ENCODE results near the gene BCL11B.

BCL11B gene

GRCh38 chr14:99275222-99275584 is 3.2 kb upstream of the BCL11B start:
- H3K4me3 ChIP-seq (IDR thresholded peaks at IDR 0.05; ENCODE audit: insufficient read depth, low read depth, low read length): no peak overlapping the region
- H3K4me2 ChIP-seq: peak overlapping the region; percentile 95; the same call in 1 of the 2 replicates
- H4K20me1 ChIP-seq (ENCODE audit: insufficient read depth): no peaks in the 10 kb centered on the region
- no peak overlapping the region for H3K9ac ChIP-seq
- no peak overlapping the region for H3K27ac ChIP-seq
- no peaks in the 10 kb centered on the region for H3K27me3 ChIP-seq (ENCODE audit: insufficient read depth, low read depth)
- H2AFZ ChIP-seq (ENCODE audit: low read depth): peak overlapping the region; percentile 72
- peaks cover under 1% of the 10 kb centered on the region; the same call in 1 of the 2 replicates for H3K79me2 ChIP-seq (ENCODE audit: insufficient read depth, low read depth)
- H3K4me1 ChIP-seq (ENCODE audit: low read depth, poor library complexity, severe bottlenecking): no peaks in the 10 kb centered on the region
- no peak for TF ChIP-seq CTCF (conservative IDR thresholded peaks at IDR 0.05; ENCODE audit: low read depth, low read length)
- no peaks in the 10 kb centered on the region for H3K36me3 ChIP-seq (ENCODE audit: insufficient read depth)

GRCh38 chr14:99274346-99275221 is 2.6 kb upstream of the BCL11B start:
- Histone ChIP-seq H3K27ac (peak overlapping the region; percentile 87), H3K79me2 (ENCODE audit: insufficient read depth, low read depth) (peaks cover 7% of the 10 kb centered on the region; the same call in 1 of the 2 replicates), H3K36me3 (ENCODE audit: insufficient read depth) (no peaks in the 10 kb centered on the region), H3K4me3 (IDR thresholded peaks at IDR 0.05; ENCODE audit: insufficient read depth, low read depth, low read length) (no peak overlapping the region), H3K9ac (peak overlapping the region; percentile 86), H3K27me3 (ENCODE audit: insufficient read depth, low read depth) (no peaks in the 10 kb centered on the region), H2AFZ (ENCODE audit: low read depth) (peak overlapping the region; percentile 72), H4K20me1 (ENCODE audit: insufficient read depth) (no peaks in the 10 kb centered on the region), H3K4me2 (peak overlapping the region; percentile 95), H3K4me1 (ENCODE audit: low read depth, poor library complexity, severe bottlenecking) (no peaks in the 10 kb centered on the region)
- TF ChIP-seq CTCF (conservative IDR thresholded peaks at IDR 0.05; ENCODE audit: low read depth, low read length): peak; percentile 49; the same call in 1 of the 2 replicates

GRCh38 chr14:99273766-99274345 is 1.9 kb upstream of the BCL11B start:
- H2AFZ ChIP-seq (ENCODE audit: low read depth): peak overlapping the region; percentile 72

More at GRCh38 chr14:99273766-99274345, 1.9 kb upstream of the BCL11B start:
- no peak overlapping the region for H3K4me3 ChIP-seq (IDR thresholded peaks at IDR 0.05; ENCODE audit: insufficient read depth, low read depth, low read length)
- H3K27me3 ChIP-seq (ENCODE audit: insufficient read depth, low read depth): no peaks in the 10 kb centered on the region
- peak overlapping the region; percentile 86 for H3K9ac ChIP-seq
- H3K4me2 ChIP-seq: peak overlapping the region; percentile 95
- H4K20me1 ChIP-seq (ENCODE audit: insufficient read depth): no peaks in the 10 kb centered on the region
- H3K27ac ChIP-seq: peak overlapping the region; percentile 87
- H3K4me1 ChIP-seq (ENCODE audit: low read depth, poor library complexity, severe bottlenecking): no peaks in the 10 kb centered on the region
- peaks cover 7% of the 10 kb centered on the region; the same call in 1 of the 2 replicates for H3K79me2 ChIP-seq (ENCODE audit: insufficient read depth, low read depth)
- H3K36me3 ChIP-seq (ENCODE audit: insufficient read depth): no peaks in the 10 kb centered on the region
- TF ChIP-seq CTCF (conservative IDR thresholded peaks at IDR 0.05; ENCODE audit: low read depth, low read length): no peak

Measured in KMS-11 (cell line).